Measurements from ENCODE around the gene MED13L.

GRCh38 chr12:116101991-116102390, 175.5 kb downstream of the MED13L start:
- TF ChIP-seq YY1 (IDR thresholded peaks at IDR 0.05; ENCODE audit: insufficient read depth, insufficient read length) = no peak
- no peak for TF ChIP-seq ZNF274 (IDR thresholded peaks at IDR 0.05; ENCODE audit: low read depth, low read length)
- TF ChIP-seq SUZ12 (IDR thresholded peaks at IDR 0.05; ENCODE audit: extremely low read depth, insufficient read depth, insufficient read length) = no peak

Measured in NT2/D1 (cell line).